HCT116 (cell line): ENCODE measurements around the gene FAM81A. TPM values are rescaled to one million over a fixed set of nuclear protein-coding genes. Genes with fewer than 3 reads are reported as not detected.
A peak's percentile ranks its signal among the peaks of the same experiment; 100 is the strongest.

Source experiments
- ATAC-seq: fragments of 200-7000 bp; cut with Tn5 transposase; 2 replicates; pipeline ENCODE4 v1.9.1; 2020; ENCODE audit warnings: mild to moderate bottlenecking, moderate library complexity
- BruUV-seq: library from RNA; stranded (reverse); fragments of 400-500 nt; replicated peaks from 2 replicates; lab custom pipeline; 2021; lab: Mats Ljungman, UMichigan
- CTCF ChIA-PET: fragments of 300-600 bp; sonication (Branson Sonifier 250); formaldehyde crosslinking; loops from one replicate; lab custom pipeline; 2021; ENCODE audit warnings: antibody characterized with exemption; lab: Charles Lee
- POLR2A ChIA-PET: fragments of 300-600, 350-600 bp; sonication (Branson Sonifier 250); formaldehyde crosslinking; loops from one replicate; lab custom pipeline; 2021; ENCODE audit warnings: antibody characterized with exemption; lab: Charles Lee
- RAD21 ChIA-PET, 2 experiments: fragments of 300-600 bp; sonication (Branson Sonifier 250); formaldehyde crosslinking; loops; one replicate each; lab custom pipeline; 2023; ENCODE audit warnings: low total read pairs in 2 of 2; ENCODE audit not compliant: uncharacterized antibody in 2 of 2, unreplicated experiment in 2 of 2, low non-redundant PET in 1 of 2; lab: Charles Lee
- DNase-seq: peaks from one replicate; pipeline ENCODE4 v3.0.0-alpha.2; 2010; ENCODE audit warnings: low read depth, low spot score
- H2AFZ ChIP-seq: fragments of 200-600 bp; shearing (Covaris generic), sonication (generic); 2 replicates; pipeline ENCODE4 v1.6.1; 2017; ENCODE audit warnings: low read depth, mixed run types, mixed read lengths, antibody characterized with exemption, low read length; ENCODE audit not compliant: poor library complexity, severe bottlenecking
- H3K27ac ChIP-seq: 2 replicates; pipeline ENCODE4 v1.5.1; 2012; ENCODE audit warnings: low read depth, low read length
- H3K27me3 ChIP-seq: fragments of 200-600 bp; sonication (generic); 2 replicates; pipeline ENCODE4 v1.6.1; 2016; ENCODE audit warnings: mixed run types, low read length, mixed read lengths; ENCODE audit not compliant: insufficient read depth
- H3K36me3 ChIP-seq, 2 experiments: fragments of 200-500 bp in 1 of 2; fragments of 200-600 bp in 1 of 2; sonication (Bioruptor generic) in 1 of 2; sonication (generic) in 1 of 2; 2 replicates each; pipeline versions ENCODE4 v1.5.1 to v1.6.1; 2014 to 2016; ENCODE audit warnings: low read length in 2 of 2, inconsistent platforms in 1 of 2, mixed read lengths in 1 of 2, mixed run types in 1 of 2; ENCODE audit not compliant: insufficient read depth in 2 of 2, control insufficient read depth in 1 of 2
- H3K4me1 ChIP-seq, 2 experiments: fragments of 200-600 bp in 1 of 2; sonication (generic) in 1 of 2; 2 replicates each; pipeline versions ENCODE4 v1.5.1 to v1.6.1; 2012 to 2017; ENCODE audit warnings: low read length in 2 of 2, inconsistent platforms in 1 of 2, mild to moderate bottlenecking in 1 of 2, mixed read lengths in 1 of 2, mixed run types in 1 of 2, moderate library complexity in 1 of 2; ENCODE audit not compliant: insufficient read depth in 2 of 2, control insufficient read depth in 1 of 2
- H3K4me2 ChIP-seq: fragments of 200-600 bp; sonication (generic); 2 replicates; pipeline ENCODE4 v1.6.1; 2017; ENCODE audit warnings: mixed run types, low read length, mixed read lengths
- H3K4me3 ChIP-seq, 2 experiments: fragments of 200-600 bp in 1 of 2; sonication (generic) in 1 of 2; replicated peaks in 1 of 2; 2 replicates each; pipeline ENCODE4 v1.5.1; 2011 to 2016; ENCODE audit warnings: low read length in 2 of 2, control low read depth in 1 of 2, low read depth in 1 of 2, mild to moderate bottlenecking in 1 of 2, mixed read lengths in 1 of 2, mixed run types in 1 of 2
- H3K79me2 ChIP-seq: fragments of 200-600 bp; sonication (generic); 2 replicates; pipeline ENCODE4 v1.6.1; 2017; ENCODE audit warnings: mild to moderate bottlenecking, mixed run types, low read length, moderate library complexity, mixed read lengths; ENCODE audit not compliant: insufficient read depth
- H3K9ac ChIP-seq: fragments of 200-600 bp; sonication (generic); 2 replicates; pipeline ENCODE4 v1.6.1; 2016; ENCODE audit warnings: low read length, mixed read lengths
- H3K9me2 ChIP-seq: fragments of 200-600 bp; sonication (generic), shearing (Covaris generic); 2 replicates; pipeline ENCODE4 v1.6.1; 2017; ENCODE audit warnings: mixed run types, mild to moderate bottlenecking, moderate library complexity; ENCODE audit not compliant: insufficient read depth
- H3K9me3 ChIP-seq, 2 experiments: fragments of 200-500 bp in 1 of 2; fragments of 200-600 bp in 1 of 2; sonication (Bioruptor generic) in 1 of 2; sonication (generic) in 1 of 2; 2 replicates each; pipeline ENCODE4 v1.6.1; 2014 to 2017; ENCODE audit warnings: low read length in 2 of 2, mixed read lengths in 2 of 2, inconsistent platforms in 1 of 2, low read depth in 1 of 2, mild to moderate bottlenecking in 1 of 2, mixed run types in 1 of 2, moderate library complexity in 1 of 2; ENCODE audit not compliant: control insufficient read depth in 1 of 2, insufficient read depth in 1 of 2
- H4K20me1 ChIP-seq: fragments of 200-600 bp; sonication (generic), shearing (Covaris generic); 2 replicates; pipeline ENCODE4 v1.6.1; 2017; ENCODE audit warnings: mixed run types, mild to moderate bottlenecking, moderate library complexity; ENCODE audit not compliant: insufficient read depth
- CTCF ChIP-seq, 3 experiments: fragments of 200-600 bp in 1 of 3; sonication (generic) in 1 of 3; IDR thresholded peaks in 2 of 3; conservative IDR thresholded peaks in 1 of 3; 2 replicates each; pipeline ENCODE4 v1.5.1; 2012 to 2017; ENCODE audit warnings: low read depth in 2 of 3, low read length in 2 of 3, antibody characterized with exemption in 1 of 3, borderline replicate concordance in 1 of 3, control low read depth in 1 of 3, mild to moderate bottlenecking in 1 of 3, mixed read lengths in 1 of 3, mixed run types in 1 of 3, moderate library complexity in 1 of 3; ENCODE audit not compliant: insufficient read depth in 1 of 3
- EGR1 ChIP-seq: IDR thresholded peaks from 2 replicates; pipeline ENCODE4 v1.6.1; 2012; ENCODE audit warnings: low read depth
- ELF1 ChIP-seq: IDR thresholded peaks from 2 replicates; pipeline ENCODE4 v1.6.1; 2012; ENCODE audit warnings: low read depth, borderline replicate concordance
- JUND ChIP-seq: IDR thresholded peaks from 2 replicates; pipeline ENCODE4 v1.6.1; 2012
- POLR2A ChIP-seq: IDR thresholded peaks from 2 replicates; pipeline ENCODE4 v1.7.0; 2011; ENCODE audit warnings: borderline replicate concordance; ENCODE audit not compliant: insufficient read depth, insufficient read length; ENCODE audit errors: extremely low read depth
- REST ChIP-seq: IDR thresholded peaks from 2 replicates; pipeline ENCODE4 v1.6.1; 2012; ENCODE audit warnings: low read depth
- SIN3A ChIP-seq: IDR thresholded peaks from 2 replicates; pipeline ENCODE4 v1.6.1; 2012; ENCODE audit warnings: low read depth
- SP1 ChIP-seq: IDR thresholded peaks from 2 replicates; pipeline ENCODE4 v1.6.1; 2012; ENCODE audit warnings: low read depth
- SRF ChIP-seq: IDR thresholded peaks from 2 replicates; pipeline ENCODE4 v1.6.1; 2012; ENCODE audit warnings: low read depth
- TCF7L2 ChIP-seq: IDR thresholded peaks from 2 replicates; pipeline ENCODE4 v1.7.0; 2011; ENCODE audit warnings: borderline replicate concordance, inconsistent platforms; ENCODE audit not compliant: insufficient read depth, insufficient read length; ENCODE audit errors: extremely low read depth
- ZBTB33 ChIP-seq: IDR thresholded peaks from 2 replicates; pipeline ENCODE4 v1.6.1; 2011; ENCODE audit warnings: mild to moderate bottlenecking, low read length, moderate library complexity; ENCODE audit not compliant: insufficient replicate concordance; ENCODE audit errors: extremely low read depth
- ZFX ChIP-seq: fragments of 450-650 bp; IDR thresholded peaks from 2 replicates; pipeline ENCODE4 v1.6.1; 2017
- ZNF274 ChIP-seq: fragments of 200-500 bp; sonication (Bioruptor generic); IDR thresholded peaks from 2 replicates; pipeline ENCODE4 v1.6.1; 2014; ENCODE audit warnings: mild to moderate bottlenecking, low read depth, low read length, inconsistent platforms
- intact Hi-C: fragments of 100-400 bp; cut with micrococcal nuclease; formaldehyde crosslinking; loops from 2 replicates; pipeline ENCODE4 v1.10.0; 2022
- total RNA-seq: library from RNA; stranded (reverse); gene quantifications from one replicate; pipeline ENCODE4 v1.2.1, GENCODE V29; 2021; ENCODE audit not compliant: unreplicated experiment

Gene FAM81A
- total RNA-seq, 1 experiment from 2014 or later, result 6.6 TPM

GRCh38 chr15:59545573-59545972 is 107.6 kb downstream of the FAM81A start:
- no peaks in the 10 kb centered on the region for H3K79me2 ChIP-seq
- H3K27me3 ChIP-seq, result no peaks in the 10 kb centered on the region
- H3K27ac ChIP-seq, result no peak overlapping the region
- H3K4me3 ChIP-seq, result no peak overlapping the region
- no peaks in the 10 kb centered on the region for H3K9me3 ChIP-seq
- POLR2A ChIA-PET, result no interaction called here
- no peak overlapping the region for H3K9ac ChIP-seq
- CTCF ChIA-PET, result no interaction called here
- 0 out of 2 replicates have a peak, but pooled peaks have one; percentile 22 for ATAC-seq
- H4K20me1 ChIP-seq, result no peaks in the 10 kb centered on the region
- no peaks in the 10 kb centered on the region for H3K9me2 ChIP-seq
- H3K4me2 ChIP-seq, result no peak overlapping the region
- peaks cover 6 to 14% of the 10 kb centered on the region in 2 experiments; a peak in 3 of 4 replicates for H3K4me1 ChIP-seq
- intact Hi-C loops, result no loop called here
- RAD21 ChIA-PET, result no interaction called here
- TF ChIP-seq ELF1 (no peak), JUND (no peak), TCF7L2 (no peak), EGR1 (no peak), ZBTB33 (no peak), SRF (no peak), CTCF (IDR thresholded peaks at IDR 0.05 in 2 of 3, conservative IDR thresholded peaks at IDR 0.05 in 1 of 3; ENCODE audit: borderline replicate concordance in 1 of 3, insufficient read depth in 1 of 3, low read depth in 2 of 3, low read length in 2 of 3) (no peak), ZFX (no peak), ZNF274 (no peak), POLR2A (no peak), SIN3A (no peak), REST (no peak), SP1 (no peak)
- TF ChIP-seq, all 23 proteins: peak for 0
- DNase-seq, result no peak
- Histone ChIP-seq H2AFZ (no peak overlapping the region), H3K36me3 (no peaks in the 10 kb centered on the region)
- no TSS peak for BruUV-seq
